Measurements from ENCODE around the gene MFAP3L.

DNA sequence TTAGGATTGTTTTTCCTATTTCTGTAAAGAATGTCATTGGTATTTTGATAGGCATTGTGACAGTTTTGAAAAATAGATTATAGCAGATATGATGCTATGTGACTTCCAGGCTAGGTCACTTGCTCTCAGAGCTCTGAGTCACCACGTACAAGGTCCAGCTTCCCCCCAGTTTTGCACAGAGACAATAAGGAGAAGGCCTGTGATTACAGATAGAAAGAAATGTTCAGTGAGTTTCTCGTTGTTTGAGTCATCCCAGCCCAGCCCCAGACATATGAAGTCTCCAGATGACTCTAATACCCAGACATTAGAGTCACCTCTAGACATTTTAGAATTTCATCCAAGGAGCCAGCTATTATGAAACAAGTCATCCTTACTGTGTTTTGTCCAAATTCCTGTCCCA lies 57.2 kb downstream of the MFAP3L start:
- TF ChIP-seq, protein P1, sequence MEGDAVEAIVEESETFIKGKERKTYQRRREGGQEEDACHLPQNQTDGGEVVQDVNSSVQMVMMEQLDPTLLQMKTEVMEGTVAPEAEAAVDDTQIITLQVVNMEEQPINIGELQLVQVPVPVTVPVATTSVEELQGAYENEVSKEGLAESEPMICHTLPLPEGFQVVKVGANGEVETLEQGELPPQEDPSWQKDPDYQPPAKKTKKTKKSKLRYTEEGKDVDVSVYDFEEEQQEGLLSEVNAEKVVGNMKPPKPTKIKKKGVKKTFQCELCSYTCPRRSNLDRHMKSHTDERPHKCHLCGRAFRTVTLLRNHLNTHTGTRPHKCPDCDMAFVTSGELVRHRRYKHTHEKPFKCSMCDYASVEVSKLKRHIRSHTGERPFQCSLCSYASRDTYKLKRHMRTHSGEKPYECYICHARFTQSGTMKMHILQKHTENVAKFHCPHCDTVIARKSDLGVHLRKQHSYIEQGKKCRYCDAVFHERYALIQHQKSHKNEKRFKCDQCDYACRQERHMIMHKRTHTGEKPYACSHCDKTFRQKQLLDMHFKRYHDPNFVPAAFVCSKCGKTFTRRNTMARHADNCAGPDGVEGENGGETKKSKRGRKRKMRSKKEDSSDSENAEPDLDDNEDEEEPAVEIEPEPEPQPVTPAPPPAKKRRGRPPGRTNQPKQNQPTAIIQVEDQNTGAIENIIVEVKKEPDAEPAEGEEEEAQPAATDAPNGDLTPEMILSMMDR (IDR thresholded peaks at IDR 0.05): no peak
- no peak for TF ChIP-seq POLR2A (IDR thresholded peaks at IDR 0.05)
